HepG2 (cell line): ENCODE measurements around the gene METTL1. TPM values are rescaled to one million over a fixed set of nuclear protein-coding genes. Genes with fewer than 3 reads are reported as not detected.

ENCODE experiments used
- ATF4 ChIP-seq, 2 experiments: fragments of 450-650 bp in 1 of 2; sonication (generic) in 1 of 2; formaldehyde crosslinking; IDR thresholded peaks; 2 replicates each; pipeline versions ENCODE4 v1.5.0 to v1.8.0; 2020 to 2022; ENCODE audit warnings: mild to moderate bottlenecking in 1 of 2, missing genetic modification reagents in 1 of 2
- BRCA1 ChIP-seq: sonication (generic); formaldehyde crosslinking; IDR thresholded peaks from 2 replicates; pipeline ENCODE4 v1.4.0; 2020; ENCODE audit warnings: missing genetic modification reagents
- CAMTA2 ChIP-seq: sonication (generic); formaldehyde crosslinking; IDR thresholded peaks from 2 replicates; pipeline ENCODE4 v1.4.0; 2020; ENCODE audit warnings: mild to moderate bottlenecking, missing genetic modification reagents, borderline replicate concordance
- CBX1 ChIP-seq: IDR thresholded peaks from one replicate; pipeline ENCODE4 v1.6.1; 2016; ENCODE audit warnings: antibody characterized with exemption, low read depth
- CTCF ChIP-seq: sonication (generic); formaldehyde crosslinking; IDR thresholded peaks from 2 replicates; pipeline ENCODE4 v1.5.0; 2020; ENCODE audit warnings: mild to moderate bottlenecking, missing genetic modification reagents, moderate library complexity
- FOXA1 ChIP-seq, 2 experiments: fragments of 450-650 bp in 1 of 2; sonication (generic) in 1 of 2; formaldehyde crosslinking in 1 of 2; IDR thresholded peaks; 2 replicates each; pipeline versions ENCODE4 v1.4.0 to v1.6.1; 2016 to 2020; ENCODE audit warnings: missing genetic modification reagents in 1 of 2
- KDM5B ChIP-seq: sonication (generic); formaldehyde crosslinking; IDR thresholded peaks from 2 replicates; pipeline ENCODE4 v1.4.0; 2020; ENCODE audit warnings: missing genetic modification reagents, mild to moderate bottlenecking, borderline replicate concordance
- MLXIP ChIP-seq: sonication (generic); formaldehyde crosslinking; IDR thresholded peaks from 2 replicates; pipeline ENCODE4 v1.9.0; 2021; ENCODE audit warnings: missing genetic modification reagents, borderline replicate concordance
- PRDM15 ChIP-seq: sonication (generic); formaldehyde crosslinking; IDR thresholded peaks from 2 replicates; pipeline ENCODE4 v1.4.0; 2020; ENCODE audit warnings: missing genetic modification reagents
- RXRA ChIP-seq: sonication (generic); formaldehyde crosslinking; IDR thresholded peaks from 2 replicates; pipeline ENCODE4 v1.5.1; 2020; ENCODE audit warnings: missing genetic modification reagents
- SRF ChIP-seq: IDR thresholded peaks from 2 replicates; pipeline ENCODE4 v1.6.1; 2011; ENCODE audit warnings: mild to moderate bottlenecking, low read depth, low read length, moderate library complexity
- THRA ChIP-seq: sonication (generic); formaldehyde crosslinking; IDR thresholded peaks from 2 replicates; pipeline ENCODE4 v1.4.0; 2020; ENCODE audit warnings: missing genetic modification reagents, borderline replicate concordance
- ZBTB34 ChIP-seq: sonication (generic); formaldehyde crosslinking; IDR thresholded peaks from 2 replicates; pipeline ENCODE4 v1.8.0; 2022; ENCODE audit warnings: mild to moderate bottlenecking, missing genetic modification reagents
- ZNF274 ChIP-seq: sonication (generic); formaldehyde crosslinking; IDR thresholded peaks from 2 replicates; pipeline ENCODE4 v1.5.1; 2020; ENCODE audit warnings: mild to moderate bottlenecking, missing genetic modification reagents
- ZNF446 ChIP-seq: sonication (generic); formaldehyde crosslinking; IDR thresholded peaks from 2 replicates; pipeline ENCODE4 v1.5.0; 2020; ENCODE audit warnings: mild to moderate bottlenecking, missing genetic modification reagents
- ZNF644 ChIP-seq: IDR thresholded peaks from 2 replicates; pipeline ENCODE4 v1.6.1; 2016; ENCODE audit warnings: low read depth
- ZSCAN22 ChIP-seq: sonication (generic); formaldehyde crosslinking; IDR thresholded peaks from 2 replicates; pipeline ENCODE4 v1.4.0; 2020; ENCODE audit warnings: mild to moderate bottlenecking, missing genetic modification reagents
- polyA plus RNA-seq, 8 experiments: library from polyadenylated mRNA; depleted of rRNA in 3 of 8; stranded (reverse) in 7 of 8; unstranded in 1 of 8; fragments of >200 nt; fragmentation: Illumina TruSeq in 4 of 8; extraction: Trizol in 4 of 8; gene quantifications; 2 replicates each; pipeline versions ENCODE4 v1.2.1 to v1.2.3, GENCODE V29; 2011 to 2016; ENCODE audit warnings: low read depth in 4 of 8, missing spikeins in 1 of 8, mixed read lengths in 1 of 8; ENCODE audit not compliant: insufficient read depth in 1 of 8
- total RNA-seq, 5 experiments: library from RNA; depleted of rRNA; stranded (reverse); fragments of >200 nt; fragmentation: Illumina TruSeq; extraction: Trizol; gene quantifications; 2 replicates each; pipeline ENCODE4 v1.2.3, GENCODE V29; 2016; ENCODE audit warnings: low read depth in 1 of 5

The METTL1 gene
- total and polyA plus RNA-seq, 2 of the 13 experiments (the other 11 are each of a cell fraction or from before 2014, with no cell fraction given): 34.7 to 36.9 TPM

GRCh38 chr12:57803319-57803893 lies 31.5 kb upstream of the METTL1 start (continued):
- no peak for TF ChIP-seq KDM5B (CRISPR knock-in tag)
- TF ChIP-seq FOXA1 (IDR thresholded peaks at IDR 0.05): no peak
- TF ChIP-seq FOXA1 (CRISPR knock-in tag; IDR thresholded peaks at IDR 0.05): no peak
- 0 out of 2 replicates have a peak, but pooled peaks have one; percentile 17 for TF ChIP-seq SRF
- TF ChIP-seq ATF4 (CRISPR knock-in tag; IDR thresholded peaks at IDR 0.05): no peak
- TF ChIP-seq ZNF644 (CRISPR knock-in tag): no peak
- no peak for TF ChIP-seq RXRA (CRISPR knock-in tag)
- TF ChIP-seq ZSCAN22 (CRISPR knock-in tag): no peak
- TF ChIP-seq BRCA1 (CRISPR knock-in tag): no peak
- TF ChIP-seq ZBTB34: no peak
- TF ChIP-seq CBX1: no peak
- no peak for TF ChIP-seq CAMTA2 (CRISPR knock-in tag)
- no peak for TF ChIP-seq ZNF274 (CRISPR knock-in tag)
- peak; percentile 80 for TF ChIP-seq CTCF (CRISPR knock-in tag)
- TF ChIP-seq MLXIP (CRISPR knock-in tag): no peak
- TF ChIP-seq THRA: no peak
- TF ChIP-seq PRDM15 (CRISPR knock-in tag): no peak
- no peak for TF ChIP-seq ZNF446
